SK-N-SH (cell line): ENCODE measurements around the gene VIL1. TPM values are rescaled to one million over a fixed set of nuclear protein-coding genes. Genes with fewer than 3 reads are reported as not detected.

ENCODE experiments used
- CTCF ChIA-PET: fragments of 300-600, 350-600 bp; formaldehyde crosslinking; extraction: SDS; loops from one replicate; lab custom pipeline; 2021; lab: Yijun Ruan, JAX
- POLR2A ChIA-PET: fragments of 350-600 bp; sonication (Branson Sonifier 250); formaldehyde crosslinking; extraction: SDS; loops from one replicate; lab custom pipeline; 2020; ENCODE audit warnings: antibody characterized with exemption, inconsistent platforms; lab: Yijun Ruan, JAX
- DNase-seq: peaks from one replicate; pipeline ENCODE4 v3.0.0; 2012
- H2AFZ ChIP-seq: fragments of 200-600 bp; sonication (generic); 2 replicates; pipeline ENCODE4 v1.8.1; 2016; ENCODE audit warnings: antibody characterized with exemption, mild to moderate bottlenecking, low read depth
- H3F3A ChIP-seq: fragments of 200-600 bp; sonication (generic); replicated peaks from 2 replicates; pipeline ENCODE3; 2016; ENCODE audit warnings: antibody characterized with exemption, mild to moderate bottlenecking; ENCODE audit not compliant: insufficient read depth
- H3K27ac ChIP-seq, 2 experiments: fragments of 200-500 bp in 1 of 2; fragments of 200-600 bp in 1 of 2; sonication (Bioruptor generic) in 1 of 2; sonication (generic), shearing (Covaris generic) in 1 of 2; 2 replicates each; pipeline versions ENCODE4 v1.5.1 to v1.6.1; 2014 to 2016; ENCODE audit warnings: low read depth in 2 of 2, inconsistent platforms in 1 of 2, low read length in 1 of 2, mild to moderate bottlenecking in 1 of 2, mixed read lengths in 1 of 2
- H3K27me3 ChIP-seq: fragments of 200-600 bp; sonication (generic), shearing (Covaris generic); 2 replicates; pipeline ENCODE4 v1.6.1; 2016; ENCODE audit warnings: mixed run types; ENCODE audit not compliant: insufficient read depth
- H3K36me3 ChIP-seq, 2 experiments: fragments of 200-500 bp in 1 of 2; fragments of 200-600 bp in 1 of 2; sonication (Bioruptor generic) in 1 of 2; sonication (generic) in 1 of 2; replicated peaks in 1 of 2; 2 replicates each; pipeline versions ENCODE3 to v1.5.1; 2014 to 2016; ENCODE audit warnings: low read length in 1 of 2, mild to moderate bottlenecking in 1 of 2; ENCODE audit not compliant: insufficient read depth in 2 of 2, control insufficient read depth in 1 of 2
- H3K4me1 ChIP-seq, 2 experiments: fragments of 200-500 bp in 1 of 2; fragments of 200-600 bp in 1 of 2; sonication (Bioruptor generic) in 1 of 2; sonication (generic), shearing (Covaris generic) in 1 of 2; 2 replicates each; pipeline versions ENCODE4 v1.5.1 to v1.6.1; 2014 to 2016; ENCODE audit warnings: low read depth in 1 of 2, low read length in 1 of 2, mixed run types in 1 of 2; ENCODE audit not compliant: insufficient read depth in 2 of 2, control insufficient read depth in 1 of 2
- H3K4me2 ChIP-seq: fragments of 200-600 bp; sonication (generic), shearing (Covaris generic); 2 replicates; pipeline ENCODE4 v1.6.1; 2017; ENCODE audit warnings: mixed run types
- H3K4me3 ChIP-seq, 2 experiments: fragments of 200-500 bp in 1 of 2; fragments of 200-600 bp in 1 of 2; sonication (Bioruptor generic) in 1 of 2; sonication (generic), shearing (Covaris generic) in 1 of 2; 2 replicates each; pipeline versions ENCODE4 v1.5.1 to v1.8.1; 2014 to 2016; ENCODE audit warnings: low read depth in 2 of 2, inconsistent platforms in 1 of 2, low read length in 1 of 2, mild to moderate bottlenecking in 1 of 2, mixed read lengths in 1 of 2, moderate library complexity in 1 of 2
- H3K79me2 ChIP-seq: fragments of 200-600 bp; sonication (generic); 2 replicates; pipeline ENCODE4 v1.8.1; 2017; ENCODE audit warnings: mild to moderate bottlenecking; ENCODE audit not compliant: insufficient read depth
- H3K9ac ChIP-seq: fragments of 200-600 bp; sonication (generic); 2 replicates; pipeline ENCODE4 v1.6.1; 2017; ENCODE audit warnings: mixed run types
- H3K9me2 ChIP-seq: fragments of 200-600 bp; sonication (generic); 2 replicates; pipeline ENCODE4 v1.6.1; 2017; ENCODE audit warnings: mixed run types
- H3K9me3 ChIP-seq: fragments of 200-600 bp; sonication (generic); 2 replicates; pipeline ENCODE4 v1.6.1; 2017; ENCODE audit warnings: mixed run types, mild to moderate bottlenecking, moderate library complexity
- H4K20me1 ChIP-seq: fragments of 200-600 bp; sonication (generic); 2 replicates; pipeline ENCODE4 v1.6.1; 2017; ENCODE audit warnings: mild to moderate bottlenecking, mixed run types; ENCODE audit not compliant: insufficient read depth
- CTCF ChIP-seq: fragments of 200-600 bp; sonication (generic); IDR thresholded peaks from 2 replicates; pipeline ENCODE4 v1.6.1; 2017; ENCODE audit warnings: antibody characterized with exemption, mild to moderate bottlenecking, moderate library complexity
- ELF1 ChIP-seq: IDR thresholded peaks from 2 replicates; pipeline ENCODE4 v1.4.0; 2012
- EP300 ChIP-seq, 2 experiments: IDR thresholded peaks; 2 replicates each; pipeline versions ENCODE4 v1.4.0 to v1.6.1; 2012; ENCODE audit warnings: borderline replicate concordance in 1 of 2, low read depth in 1 of 2, low read length in 1 of 2
- FOXM1 ChIP-seq: IDR thresholded peaks from 2 replicates; pipeline ENCODE4 v1.4.0; 2012; ENCODE audit warnings: low read depth, mild to moderate bottlenecking
- GABPA ChIP-seq: IDR thresholded peaks from 2 replicates; pipeline ENCODE4 v1.4.0; 2012; ENCODE audit warnings: low read depth, mild to moderate bottlenecking
- GATA2 ChIP-seq: sonication (generic); formaldehyde crosslinking; IDR thresholded peaks from 2 replicates; pipeline ENCODE4 v1.5.0; 2020; ENCODE audit warnings: mild to moderate bottlenecking, missing genetic modification reagents
- MAX ChIP-seq: IDR thresholded peaks from 2 replicates; pipeline ENCODE4 v1.4.0; 2012; ENCODE audit warnings: low read depth
- MEF2A ChIP-seq: IDR thresholded peaks from 2 replicates; pipeline ENCODE4 v1.4.0; 2012; ENCODE audit warnings: low read depth, borderline replicate concordance
- RCOR1 ChIP-seq: fragments of 150-350 bp; IDR thresholded peaks from 2 replicates; pipeline ENCODE4 v1.6.1; 2017; ENCODE audit warnings: antibody characterized with exemption, low read length
- SIN3A ChIP-seq: IDR thresholded peaks from 2 replicates; pipeline ENCODE4 v1.6.1; 2012; ENCODE audit warnings: low read depth, mild to moderate bottlenecking, low read length, moderate library complexity, borderline replicate concordance
- SMC3 ChIP-seq: IDR thresholded peaks from 2 replicates; pipeline ENCODE4 v1.6.1; 2012; ENCODE audit warnings: low read depth, low read length, improper control_type of control experiment
- TAF1 ChIP-seq: IDR thresholded peaks from 2 replicates; pipeline ENCODE4 v1.6.1; 2012; ENCODE audit warnings: low read depth, mild to moderate bottlenecking, low read length, moderate library complexity, borderline replicate concordance
- TCF12 ChIP-seq: IDR thresholded peaks from 2 replicates; pipeline ENCODE4 v1.4.0; 2012
- TEAD4 ChIP-seq: IDR thresholded peaks from 2 replicates; pipeline ENCODE4 v1.4.0; 2012; ENCODE audit warnings: mild to moderate bottlenecking, borderline replicate concordance; ENCODE audit not compliant: insufficient read depth
- YY1 ChIP-seq: IDR thresholded peaks from 2 replicates; pipeline ENCODE4 v1.4.0; 2012; ENCODE audit warnings: low read depth, mild to moderate bottlenecking
- WGBS: methylation state at CpG from one replicate; pipeline ENCODE4 v1.1.6; 2017; ENCODE audit warnings: low lambda C conversion rate; 5-methylcytosine and 5-hydroxymethylcytosine counted together
- polyA plus RNA-seq, 3 experiments: library from polyadenylated mRNA; depleted of rRNA; stranded (reverse); fragments of >200 nt; gene quantifications; 2 replicates each; pipeline ENCODE4 v1.2.3, GENCODE V29; 2012
- TF ChIP-seq, protein P1 (sequence below): fragments of 150-350 bp; IDR thresholded peaks from 2 replicates; pipeline ENCODE4 v1.6.1; 2016; ENCODE audit warnings: mild to moderate bottlenecking, low read depth, low read length
- TF ChIP-seq, protein P2 (sequence below): fragments of 150-350 bp; IDR thresholded peaks from 2 replicates; pipeline ENCODE4 v1.6.1; 2017; ENCODE audit warnings: antibody characterized with exemption, low read length, low read depth, borderline replicate concordance

Gene VIL1
- polyA plus RNA-seq (2012; rRNA removed): under 0.01 and 0.02 TPM in 2 replicates
- not detected in 2 replicates for polyA plus RNA-seq (2012; cell fraction: cytosol; rRNA removed)
- 0.05 and 0.10 TPM in 2 replicates for polyA plus RNA-seq (2012; cell fraction: nucleus; rRNA removed)

- no peak within 1 kb of the TSS for H3K27ac ChIP-seq
- no peaks in the 10 kb centered on the region for H3K9me2 ChIP-seq
- WGBS: 74% methylated on average over 8 of the region's 9 CpGs
- no peaks in the 10 kb centered on the region for H3K9me3 ChIP-seq
- no peak for TF ChIP-seq RCOR1
- no peak for TF ChIP-seq YY1
- TF ChIP-seq SIN3A: no peak
- no peak for TF ChIP-seq MAX
- TF ChIP-seq FOXM1: no peak
- no peak for TF ChIP-seq GATA2 (CRISPR knock-in tag)
- TF ChIP-seq TCF12: no peak
- TF ChIP-seq, all 33 proteins: peak for 0
- Histone ChIP-seq H3K27me3 (no peaks in the 10 kb centered on the region), H3K4me3 (no peak within 1 kb of the TSS), H3K79me2 (no peaks in the 10 kb centered on the region), H3K36me3 (no peaks in the 10 kb centered on the region), H3F3A (no peaks in the 10 kb centered on the region), H4K20me1 (no peaks in the 10 kb centered on the region), H3K9ac (no peak within 1 kb of the TSS), H3K4me2 (no peak within 1 kb of the TSS), H3K4me1 (no peaks in the 10 kb centered on the region), H2AFZ (no peak within 1 kb of the TSS)
- no peak for DNase-seq
- ChIA-PET POLR2A (no interaction called here), CTCF (no interaction called here)
These were observed at the start of gene VIL1 for GRCh38 chr2:218418717-218419458. VIL1 (plus strand) TSS chr2:218419123; CDS start chr2:218423779, 4,656 bp downstream.

- H3K4me1 ChIP-seq: no peaks in the 10 kb centered on the region; a peak in 1 of 4 replicates
- H3K4me3 ChIP-seq: no peak overlapping the region
- ChIA-PET POLR2A (no interaction called here), CTCF (no interaction called here)
- no peaks in the 10 kb centered on the region for H3K9me3 ChIP-seq
- DNase-seq: no peak
- H3F3A ChIP-seq: no peaks in the 10 kb centered on the region
- H3K79me2 ChIP-seq: no peaks in the 10 kb centered on the region
- no peaks in the 10 kb centered on the region for H3K27me3 ChIP-seq
- H2AFZ ChIP-seq: no peak overlapping the region
- no peaks in the 10 kb centered on the region for H3K9me2 ChIP-seq
- no peaks in the 10 kb centered on the region for H3K36me3 ChIP-seq
- no peak overlapping the region for H3K9ac ChIP-seq
- H4K20me1 ChIP-seq: no peaks in the 10 kb centered on the region
- WGBS: 74% methylated on average over 2 of the region's 2 CpGs
- H3K27ac ChIP-seq: no peak overlapping the region
- no peak for TF ChIP-seq TEAD4
- no peak for TF ChIP-seq TAF1
- TF ChIP-seq EP300 (IDR thresholded peaks at IDR 0.05; ENCODE audit: borderline replicate concordance in 1 of 2, low read depth in 1 of 2, low read length in 1 of 2): no peak
- TF ChIP-seq MEF2A: no peak
- TF ChIP-seq, protein P1, sequence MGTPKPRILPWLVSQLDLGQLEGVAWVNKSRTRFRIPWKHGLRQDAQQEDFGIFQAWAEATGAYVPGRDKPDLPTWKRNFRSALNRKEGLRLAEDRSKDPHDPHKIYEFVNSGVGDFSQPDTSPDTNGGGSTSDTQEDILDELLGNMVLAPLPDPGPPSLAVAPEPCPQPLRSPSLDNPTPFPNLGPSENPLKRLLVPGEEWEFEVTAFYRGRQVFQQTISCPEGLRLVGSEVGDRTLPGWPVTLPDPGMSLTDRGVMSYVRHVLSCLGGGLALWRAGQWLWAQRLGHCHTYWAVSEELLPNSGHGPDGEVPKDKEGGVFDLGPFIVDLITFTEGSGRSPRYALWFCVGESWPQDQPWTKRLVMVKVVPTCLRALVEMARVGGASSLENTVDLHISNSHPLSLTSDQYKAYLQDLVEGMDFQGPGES: no peak
- no peak for TF ChIP-seq ELF1
- no peak for TF ChIP-seq FOXM1
- no peak for TF ChIP-seq CTCF
- no peak for TF ChIP-seq GABPA
- TF ChIP-seq, protein P2, sequence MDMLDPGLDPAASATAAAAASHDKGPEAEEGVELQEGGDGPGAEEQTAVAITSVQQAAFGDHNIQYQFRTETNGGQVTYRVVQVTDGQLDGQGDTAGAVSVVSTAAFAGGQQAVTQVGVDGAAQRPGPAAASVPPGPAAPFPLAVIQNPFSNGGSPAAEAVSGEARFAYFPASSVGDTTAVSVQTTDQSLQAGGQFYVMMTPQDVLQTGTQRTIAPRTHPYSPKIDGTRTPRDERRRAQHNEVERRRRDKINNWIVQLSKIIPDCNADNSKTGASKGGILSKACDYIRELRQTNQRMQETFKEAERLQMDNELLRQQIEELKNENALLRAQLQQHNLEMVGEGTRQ: no peak
- TF ChIP-seq SMC3: no peak
- H3K4me2 ChIP-seq: no peak overlapping the region
These were observed 49.6 kb upstream of the VIL1 start for GRCh38 chr2:218369330-218369729.
